Measurements from ENCODE around the gene KCNC4. TPM values are rescaled to one million over a fixed set of nuclear protein-coding genes. Genes with fewer than 3 reads are reported as not detected.

The KCNC4 gene
- total RNA-seq, 4 donors from 2014 or later: 2.9 to 9.0 (median 6.1) TPM

DNA sequence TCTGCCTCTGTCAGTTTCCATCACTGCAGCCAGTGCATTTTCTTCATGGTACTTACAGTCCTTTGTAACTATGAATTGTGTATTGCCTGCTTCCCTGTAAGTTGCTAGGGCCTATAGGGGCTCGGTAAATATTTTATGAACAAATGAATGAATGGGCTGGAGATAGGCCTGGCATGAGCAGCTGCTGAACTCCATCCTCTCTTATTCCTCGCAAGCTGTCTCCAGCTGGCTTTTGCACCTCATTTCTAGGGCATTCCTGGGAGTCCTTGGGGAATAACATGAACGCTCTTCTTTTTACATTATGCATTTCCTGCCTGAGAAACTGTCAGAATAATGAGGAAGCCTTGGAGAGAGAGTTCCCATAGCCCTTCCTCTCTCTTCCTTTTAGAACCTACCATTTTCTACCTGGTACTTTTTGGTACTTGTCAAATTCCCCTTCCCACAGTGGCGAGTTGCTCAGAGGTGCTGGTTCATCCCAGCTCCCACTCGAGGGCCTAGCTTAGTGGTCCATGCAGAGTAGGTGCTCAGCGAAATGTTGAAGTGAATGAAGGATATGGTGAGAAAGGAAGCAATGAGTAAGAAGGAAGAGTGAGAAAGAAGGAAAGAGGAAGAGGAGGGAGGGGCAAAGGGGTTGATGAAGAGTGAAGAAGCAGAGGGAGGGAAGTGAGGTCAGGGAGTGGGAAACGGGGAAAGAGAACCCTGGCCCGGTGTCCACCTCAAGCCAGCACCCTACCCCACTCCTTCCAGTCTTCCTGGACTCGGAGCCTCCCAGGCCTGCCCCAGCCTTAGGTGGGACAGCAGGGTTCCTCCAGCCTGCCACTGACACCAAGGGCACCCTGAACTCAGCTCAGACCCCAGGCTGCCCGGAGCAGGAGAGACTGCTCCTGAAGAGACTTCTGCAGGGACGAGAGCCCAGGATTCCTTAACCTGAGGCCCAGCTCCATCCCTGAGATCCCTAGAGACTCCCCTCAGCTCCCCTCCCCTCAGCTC lies 29.6 kb downstream of the KCNC4 start:
- no peak for TF ChIP-seq POLR2A (IDR thresholded peaks at IDR 0.05)
- TF ChIP-seq, protein P1, sequence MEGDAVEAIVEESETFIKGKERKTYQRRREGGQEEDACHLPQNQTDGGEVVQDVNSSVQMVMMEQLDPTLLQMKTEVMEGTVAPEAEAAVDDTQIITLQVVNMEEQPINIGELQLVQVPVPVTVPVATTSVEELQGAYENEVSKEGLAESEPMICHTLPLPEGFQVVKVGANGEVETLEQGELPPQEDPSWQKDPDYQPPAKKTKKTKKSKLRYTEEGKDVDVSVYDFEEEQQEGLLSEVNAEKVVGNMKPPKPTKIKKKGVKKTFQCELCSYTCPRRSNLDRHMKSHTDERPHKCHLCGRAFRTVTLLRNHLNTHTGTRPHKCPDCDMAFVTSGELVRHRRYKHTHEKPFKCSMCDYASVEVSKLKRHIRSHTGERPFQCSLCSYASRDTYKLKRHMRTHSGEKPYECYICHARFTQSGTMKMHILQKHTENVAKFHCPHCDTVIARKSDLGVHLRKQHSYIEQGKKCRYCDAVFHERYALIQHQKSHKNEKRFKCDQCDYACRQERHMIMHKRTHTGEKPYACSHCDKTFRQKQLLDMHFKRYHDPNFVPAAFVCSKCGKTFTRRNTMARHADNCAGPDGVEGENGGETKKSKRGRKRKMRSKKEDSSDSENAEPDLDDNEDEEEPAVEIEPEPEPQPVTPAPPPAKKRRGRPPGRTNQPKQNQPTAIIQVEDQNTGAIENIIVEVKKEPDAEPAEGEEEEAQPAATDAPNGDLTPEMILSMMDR (IDR thresholded peaks at IDR 0.05): no peak
- TF ChIP-seq EP300 (IDR thresholded peaks at IDR 0.05): no peak
- no peak for DNase-seq (ENCODE audit: low spot score in 2 of 2)
- Histone ChIP-seq H3K36me3 (peaks cover 0 to 13% (median 4%) of the 10 kb centered on the region in 3 donors), H3K27ac (no peak overlapping the region), H3K4me3 (no peak overlapping the region), H3K9me3 (no peaks in the 10 kb centered on the region), H3K4me1 (peaks cover 0 to 6% (median 0%) of the 10 kb centered on the region in 4 donors), H3K27me3 (no peaks in the 10 kb centered on the region)
- 73% methylated on average over 11 of the region's 11 CpGs for WGBS, 2 donors

DNA sequence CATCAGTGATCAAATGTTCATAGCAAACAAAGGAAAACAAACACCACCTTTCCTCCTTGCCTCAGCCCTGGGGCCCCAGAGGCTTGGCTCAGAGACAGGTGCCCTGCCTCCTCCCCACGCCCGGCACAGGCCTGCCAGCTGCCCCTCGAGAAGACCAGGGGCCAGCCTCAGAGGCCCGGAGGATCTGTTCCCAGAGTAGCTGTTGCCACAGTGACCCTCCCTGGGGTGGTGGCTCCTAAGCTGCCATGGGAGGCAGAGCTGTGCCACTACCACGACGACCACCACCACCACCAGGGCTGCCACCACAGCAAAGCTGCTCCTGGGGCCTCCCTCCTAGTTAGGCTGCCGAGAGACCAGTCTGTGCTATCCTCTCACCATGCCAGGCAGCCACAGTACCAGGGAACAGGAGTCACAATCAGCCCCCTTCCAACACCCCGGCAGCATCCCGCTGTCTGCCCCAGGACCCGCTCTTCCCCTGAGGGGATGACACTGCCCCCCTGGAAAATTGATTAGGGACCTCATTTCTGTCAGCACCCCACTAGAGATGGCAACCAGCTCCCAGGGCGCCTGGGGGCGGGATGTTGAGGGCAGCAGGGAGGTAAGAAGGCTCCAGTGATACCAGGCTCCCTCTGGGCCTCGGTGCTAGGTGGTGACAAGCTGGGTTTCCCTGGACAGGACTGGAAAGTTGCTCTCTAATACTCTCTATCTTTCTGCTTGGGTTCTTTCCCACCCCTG lies 30.5 kb downstream of the KCNC4 start:
- H3K4me3 ChIP-seq: no peak overlapping the region
- H3K27me3 ChIP-seq: no peaks in the 10 kb centered on the region
- H3K36me3 ChIP-seq: peaks cover 0 to 7% (median 4%) of the 10 kb centered on the region in 3 donors
- TF ChIP-seq, protein P1 (IDR thresholded peaks at IDR 0.05): no peak
- TF ChIP-seq EP300 (IDR thresholded peaks at IDR 0.05): no peak
- no peak for TF ChIP-seq POLR2A (IDR thresholded peaks at IDR 0.05)
- H3K4me1 ChIP-seq: peaks cover 0 to 6% (median 0%) of the 10 kb centered on the region in 4 donors
- no peak overlapping the region for H3K27ac ChIP-seq
- no peaks in the 10 kb centered on the region for H3K9me3 ChIP-seq
- 76 to 81% methylated on average over 13 of the region's 13 CpGs for WGBS, 2 donors
- DNase-seq (ENCODE audit: low spot score in 2 of 2): no peak

DNA sequence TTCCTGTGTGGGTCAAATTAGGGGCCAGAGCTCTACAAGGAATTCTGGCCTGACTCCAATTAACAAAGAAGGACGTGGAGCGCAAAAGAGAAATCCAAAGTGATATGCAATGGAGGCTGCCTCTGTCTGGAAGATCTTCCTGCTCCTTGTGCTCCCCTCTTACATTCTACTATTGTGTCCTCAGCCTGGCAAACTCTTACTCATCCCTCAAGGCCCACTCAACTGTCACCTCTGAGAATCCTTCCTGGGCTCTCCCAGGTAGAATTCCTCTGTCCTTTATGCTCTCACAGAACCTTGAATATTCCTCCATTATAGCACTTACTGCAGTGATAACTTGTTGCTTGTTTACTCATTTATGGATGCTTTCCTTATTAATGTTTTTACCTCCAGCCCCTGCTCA lies 31.4 kb downstream of the KCNC4 start:
- no peaks in the 10 kb centered on the region for H3K9me3 ChIP-seq
- H3K36me3 ChIP-seq: peaks cover 0 to 7% (median 4%) of the 10 kb centered on the region in 3 donors
- no peak overlapping the region for H3K4me3 ChIP-seq
- WGBS, 2 donors: 34 to 47% methylated on average over 2 of the region's 2 CpGs
- TF ChIP-seq, protein P1 (IDR thresholded peaks at IDR 0.05): no peak
- TF ChIP-seq POLR2A (IDR thresholded peaks at IDR 0.05): no peak
- no peak for TF ChIP-seq EP300 (IDR thresholded peaks at IDR 0.05)
- H3K27ac ChIP-seq: no peak overlapping the region
- no peak for DNase-seq (ENCODE audit: low spot score in 2 of 2)
- peaks cover 0 to 6% (median 0%) of the 10 kb centered on the region in 4 donors for H3K4me1 ChIP-seq
- H3K27me3 ChIP-seq: no peaks in the 10 kb centered on the region

DNA sequence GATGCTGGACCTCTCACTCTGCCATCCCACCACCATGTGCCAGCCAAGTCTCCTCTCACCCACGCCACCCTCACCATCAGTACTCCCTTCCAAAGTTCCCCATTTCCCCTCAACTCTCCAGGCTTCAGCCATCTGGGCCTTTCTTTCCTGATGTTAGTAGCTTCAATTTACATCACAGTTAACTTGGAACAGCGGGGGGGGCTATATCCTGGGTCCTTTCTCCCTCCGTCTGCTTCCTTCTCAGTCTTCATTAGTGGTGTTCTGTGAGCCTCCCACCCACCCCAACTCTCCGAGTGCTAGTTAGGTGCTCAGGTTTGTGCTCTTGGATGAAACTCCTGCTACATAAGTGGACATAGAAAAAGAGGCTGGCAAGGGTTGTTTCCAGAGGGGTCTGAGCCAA lies 31.9 kb downstream of the KCNC4 start:
- no peak overlapping the region for H3K4me3 ChIP-seq
- no peak overlapping the region for H3K27ac ChIP-seq
- H3K27me3 ChIP-seq: no peaks in the 10 kb centered on the region
- no peak for DNase-seq (ENCODE audit: low spot score in 2 of 2)
- peaks cover 0 to 7% (median 4%) of the 10 kb centered on the region in 3 donors for H3K36me3 ChIP-seq
- no peak for TF ChIP-seq EP300 (IDR thresholded peaks at IDR 0.05)
- TF ChIP-seq POLR2A (IDR thresholded peaks at IDR 0.05): no peak
- TF ChIP-seq, protein P1 (IDR thresholded peaks at IDR 0.05): no peak
- peaks cover 0 to 6% (median 0%) of the 10 kb centered on the region in 4 donors for H3K4me1 ChIP-seq
- H3K9me3 ChIP-seq: no peaks in the 10 kb centered on the region
- WGBS, 2 donors: 74 to 81% methylated on average over 4 of the region's 4 CpGs
